Brain microvascular endothelial cell (primary cell): ENCODE measurements around the gene OR10G7.

ENCODE experiments used
- DNase-seq: peaks from one replicate; pipeline ENCODE4 v3.0.0-alpha.2; 2020
- H3K27ac ChIP-seq: fragments of 250-450 bp; sonication (Bioruptor Pico); 2 replicates; pipeline ENCODE4 v1.5.1; 2020; ENCODE audit warnings: mild to moderate bottlenecking, moderate library complexity
- H3K27me3 ChIP-seq: fragments of 250-450 bp; sonication (Bioruptor Pico); replicated peaks from 2 replicates; pipeline ENCODE4 v1.5.1; 2020; ENCODE audit warnings: mild to moderate bottlenecking
- H3K36me3 ChIP-seq: fragments of 250-450 bp; sonication (Bioruptor Pico); replicated peaks from 2 replicates; pipeline ENCODE4 v1.5.1; 2020; ENCODE audit warnings: mild to moderate bottlenecking
- H3K4me3 ChIP-seq: 2 replicates; pipeline ENCODE4 v1.5.1; 2011; ENCODE audit warnings: low read depth, mild to moderate bottlenecking, control low read depth, low read length, moderate library complexity
- in situ Hi-C: cut with HindIII; loops from 2 replicates; pipeline ENCODE4 v1.10.0; 2017; ENCODE audit warnings: low sequenced_read_pairs, low pct_ligation_motif_present
- TF ChIP-seq, protein P1 (sequence below): IDR thresholded peaks from 2 replicates; pipeline ENCODE4 v1.5.1; 2011; ENCODE audit warnings: low read depth, mild to moderate bottlenecking, moderate library complexity, low read length, control low read depth, inconsistent platforms; ENCODE audit errors: missing control alignments

Gene OR10G7

GRCh38 chr11:124080327-124081001, 39.3 kb upstream of the OR10G7 start:
- H3K27ac ChIP-seq: no peak overlapping the region
- no peak overlapping the region for H3K4me3 ChIP-seq
- DNase-seq: no peak
- H3K27me3 ChIP-seq: no peaks in the 10 kb centered on the region
- no peaks in the 10 kb centered on the region for H3K36me3 ChIP-seq
- TF ChIP-seq, protein P1, sequence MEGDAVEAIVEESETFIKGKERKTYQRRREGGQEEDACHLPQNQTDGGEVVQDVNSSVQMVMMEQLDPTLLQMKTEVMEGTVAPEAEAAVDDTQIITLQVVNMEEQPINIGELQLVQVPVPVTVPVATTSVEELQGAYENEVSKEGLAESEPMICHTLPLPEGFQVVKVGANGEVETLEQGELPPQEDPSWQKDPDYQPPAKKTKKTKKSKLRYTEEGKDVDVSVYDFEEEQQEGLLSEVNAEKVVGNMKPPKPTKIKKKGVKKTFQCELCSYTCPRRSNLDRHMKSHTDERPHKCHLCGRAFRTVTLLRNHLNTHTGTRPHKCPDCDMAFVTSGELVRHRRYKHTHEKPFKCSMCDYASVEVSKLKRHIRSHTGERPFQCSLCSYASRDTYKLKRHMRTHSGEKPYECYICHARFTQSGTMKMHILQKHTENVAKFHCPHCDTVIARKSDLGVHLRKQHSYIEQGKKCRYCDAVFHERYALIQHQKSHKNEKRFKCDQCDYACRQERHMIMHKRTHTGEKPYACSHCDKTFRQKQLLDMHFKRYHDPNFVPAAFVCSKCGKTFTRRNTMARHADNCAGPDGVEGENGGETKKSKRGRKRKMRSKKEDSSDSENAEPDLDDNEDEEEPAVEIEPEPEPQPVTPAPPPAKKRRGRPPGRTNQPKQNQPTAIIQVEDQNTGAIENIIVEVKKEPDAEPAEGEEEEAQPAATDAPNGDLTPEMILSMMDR: no peak
- in situ Hi-C loops: no loop called here

- Histone ChIP-seq H3K4me3 (no peak overlapping the region), H3K27ac (no peak overlapping the region), H3K27me3 (no peaks in the 10 kb centered on the region), H3K36me3 (no peaks in the 10 kb centered on the region)
- no peak for DNase-seq
- in situ Hi-C loops: no loop called here
- TF ChIP-seq, protein P1: no peak
Observed at GRCh38 chr11:124079631-124080326, 38.7 kb upstream of the OR10G7 start.

GRCh38 chr11:124078591-124078990, 37.5 kb upstream of the OR10G7 start:
- no peak overlapping the region for H3K27ac ChIP-seq
- TF ChIP-seq, protein P1: no peak
- in situ Hi-C loops: no loop called here

DNA sequence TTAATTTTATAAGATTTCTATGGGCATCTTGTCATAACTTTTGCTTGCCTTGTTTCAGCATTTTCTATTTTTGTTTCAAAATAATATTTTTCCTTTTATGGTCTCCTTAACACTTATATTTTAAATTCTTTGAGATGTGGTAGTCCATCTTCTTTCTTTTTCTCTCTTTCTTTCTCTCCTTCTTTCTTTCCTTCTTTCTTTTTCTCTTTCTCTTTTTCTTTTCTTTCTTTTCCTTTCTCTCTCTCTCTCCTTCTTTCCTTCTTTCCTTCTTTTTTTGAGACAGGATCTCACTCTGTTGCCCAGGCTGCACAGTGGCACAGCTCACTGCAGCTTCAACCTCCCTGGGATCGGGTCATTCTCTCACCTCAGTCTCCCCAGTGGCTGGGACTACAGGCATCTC, 36.1 kb upstream of the OR10G7 start:
- Histone ChIP-seq H3K4me3 (no peak overlapping the region), H3K27ac (no peak overlapping the region), H3K27me3 (no peaks in the 10 kb centered on the region), H3K36me3 (no peaks in the 10 kb centered on the region)
- TF ChIP-seq, protein P1: no peak
- no peak for DNase-seq
- in situ Hi-C loops: no loop called here

More at GRCh38 chr11:124078591-124078990, 37.5 kb upstream of the OR10G7 start:
- no peak overlapping the region for H3K4me3 ChIP-seq
- no peaks in the 10 kb centered on the region for H3K36me3 ChIP-seq
- no peaks in the 10 kb centered on the region for H3K27me3 ChIP-seq
- DNase-seq: no peak

- Histone ChIP-seq H3K27me3 (no peaks in the 10 kb centered on the region), H3K4me3 (peak overlapping the region; percentile 50), H3K27ac (no peak overlapping the region), H3K36me3 (no peaks in the 10 kb centered on the region)
- TF ChIP-seq, protein P1: no peak
- no peak for DNase-seq
- in situ Hi-C loops: no loop called here
Observed at GRCh38 chr11:124075841-124076651, 34.9 kb upstream of the OR10G7 start.
